NCI-H128 (cell line): ENCODE measurements around the gene CNGA2.

ENCODE experiments used
- DNase-seq: peaks from one replicate; lab custom pipeline; 2025; ENCODE audit not compliant: unreplicated experiment; lab: John Stamatoyannopoulos, UW

CNGA2 gene

DNA sequence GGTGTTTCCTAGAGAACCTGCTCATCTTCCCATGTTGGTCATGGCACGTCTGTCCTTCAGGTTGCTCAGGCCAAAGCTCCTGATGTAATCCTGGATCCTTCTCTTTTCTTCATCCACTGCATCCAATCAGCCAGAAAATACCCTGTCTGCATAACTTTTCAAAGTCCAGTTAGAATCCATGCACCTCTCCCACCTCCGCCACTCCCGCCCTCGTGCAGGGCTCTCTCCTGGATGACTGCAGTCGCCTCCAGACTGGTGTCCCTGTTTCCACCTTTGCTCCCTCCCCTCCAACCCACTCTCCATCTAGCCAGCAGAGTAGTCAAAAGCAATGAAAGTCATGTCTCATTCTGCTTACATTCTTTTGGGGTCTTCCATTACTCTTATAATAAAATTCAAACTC lies 16.0 kb downstream of the CNGA2 start:
- DNase-seq, result no peak

GRCh38 chrX:151752847-151753246 lies 18.3 kb downstream of the CNGA2 start:
- no peak for DNase-seq

DNA sequence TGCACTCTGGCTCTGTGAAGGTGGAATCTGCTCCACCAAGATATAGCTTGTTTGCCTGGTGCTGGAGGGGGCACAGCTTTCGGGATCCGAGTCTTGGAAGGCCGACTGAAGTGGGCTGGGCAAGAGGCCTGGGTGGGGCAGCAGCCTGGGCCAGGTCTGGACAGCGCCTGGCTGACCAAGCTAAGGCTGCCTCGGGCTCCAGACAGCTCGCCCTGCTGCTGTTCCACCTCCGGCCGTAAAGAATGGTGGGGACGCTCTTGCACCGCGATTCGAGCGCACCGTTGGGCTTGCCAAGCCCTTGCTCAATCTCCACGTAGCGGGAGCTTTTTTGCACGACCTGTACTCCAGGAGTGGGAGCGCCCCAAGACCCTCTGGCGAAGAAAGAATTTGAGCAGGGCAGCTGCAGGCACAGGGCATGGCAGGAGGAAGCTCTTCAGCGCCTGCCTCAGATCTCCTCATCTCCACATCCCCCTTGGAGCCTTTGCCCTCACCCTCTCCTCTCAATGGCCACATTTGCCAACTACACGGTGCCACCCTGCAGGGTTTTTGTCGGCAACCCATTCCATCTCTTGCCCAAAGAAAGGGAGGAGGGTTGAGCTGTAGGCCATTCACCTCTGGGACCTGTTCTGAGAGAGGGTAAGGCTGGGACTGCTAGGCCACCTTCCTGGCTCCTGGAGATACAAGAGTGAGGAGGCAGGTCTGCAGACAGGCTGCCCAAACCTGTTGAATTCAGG lies 18.9 kb downstream of the CNGA2 start:
- DNase-seq, result no peak

- no peak for DNase-seq
Measured at GRCh38 chrX:151754047-151754429, 19.5 kb downstream of the CNGA2 start.

GRCh38 chrX:151754641-151755215 lies 20.2 kb downstream of the CNGA2 start:
- no peak for DNase-seq

GRCh38 chrX:151759041-151759708 lies 24.6 kb downstream of the CNGA2 start:
- no peak for DNase-seq

GRCh38 chrX:151762802-151763201 lies 28.3 kb downstream of the CNGA2 start:
- DNase-seq, result no peak

GRCh38 chrX:151763711-151764110 lies 29.2 kb downstream of the CNGA2 start:
- no peak for DNase-seq

DNA sequence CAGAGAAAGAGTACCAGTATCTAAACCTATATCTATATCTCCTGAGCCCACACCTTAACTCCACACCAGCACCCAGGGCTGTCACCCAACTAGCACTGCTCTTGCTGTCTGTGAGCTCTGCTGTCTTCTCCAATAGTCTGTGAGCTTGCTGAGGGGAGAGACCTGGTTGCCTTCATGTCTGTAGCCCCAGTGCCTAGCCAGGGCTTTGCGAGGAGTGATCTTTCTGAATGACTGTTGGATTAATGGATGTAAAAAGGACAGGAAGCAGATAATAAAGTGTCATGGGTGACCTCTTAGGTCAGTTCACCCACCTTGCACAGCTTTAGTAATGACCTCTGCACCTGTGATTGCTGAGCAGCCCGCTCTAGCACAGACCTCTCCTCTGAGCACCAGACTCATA lies 30.5 kb downstream of the CNGA2 start:
- DNase-seq, result no peak

GRCh38 chrX:151771726-151772125 lies 37.2 kb downstream of the CNGA2 start:
- DNase-seq, result no peak

DNA sequence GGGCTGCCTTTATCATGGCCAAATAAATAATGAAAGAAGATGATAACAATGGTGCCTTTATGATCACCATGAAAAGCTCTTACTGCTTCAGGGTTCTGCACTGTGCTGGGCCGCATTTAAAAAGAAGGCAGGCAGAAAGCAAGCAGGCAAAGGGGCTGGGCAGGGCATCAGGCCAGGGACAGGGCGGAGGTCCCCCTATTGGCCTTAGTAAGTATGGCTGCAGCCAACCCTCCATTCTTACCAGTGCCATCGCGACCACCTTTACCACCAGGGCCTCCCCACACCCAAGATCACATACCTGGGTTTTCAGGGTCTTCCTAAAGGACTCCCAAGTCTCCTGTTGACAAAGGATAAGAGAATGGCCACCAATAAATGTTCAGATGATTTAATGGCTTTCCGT lies 38.9 kb downstream of the CNGA2 start:
- DNase-seq, result no peak

DNA sequence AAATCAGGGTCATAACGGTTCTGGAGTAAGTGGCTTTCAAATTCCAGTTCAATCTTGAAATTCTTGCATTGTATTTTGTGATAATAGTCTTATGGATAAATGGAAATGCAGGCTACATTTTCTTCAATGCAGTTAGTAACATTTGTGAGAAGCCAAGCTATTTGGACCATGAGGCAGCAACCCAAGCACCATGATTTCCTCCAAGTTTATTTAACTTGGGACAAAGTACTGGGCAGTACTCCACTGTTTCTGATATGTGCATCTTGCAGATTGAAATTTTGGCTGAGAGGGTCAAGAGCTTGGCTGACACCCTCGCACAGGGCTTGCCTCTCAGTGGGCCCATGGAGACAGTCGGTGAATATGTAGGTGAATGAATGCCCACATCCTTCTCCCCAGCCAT lies 39.9 kb downstream of the CNGA2 start:
- DNase-seq, result no peak

DNA sequence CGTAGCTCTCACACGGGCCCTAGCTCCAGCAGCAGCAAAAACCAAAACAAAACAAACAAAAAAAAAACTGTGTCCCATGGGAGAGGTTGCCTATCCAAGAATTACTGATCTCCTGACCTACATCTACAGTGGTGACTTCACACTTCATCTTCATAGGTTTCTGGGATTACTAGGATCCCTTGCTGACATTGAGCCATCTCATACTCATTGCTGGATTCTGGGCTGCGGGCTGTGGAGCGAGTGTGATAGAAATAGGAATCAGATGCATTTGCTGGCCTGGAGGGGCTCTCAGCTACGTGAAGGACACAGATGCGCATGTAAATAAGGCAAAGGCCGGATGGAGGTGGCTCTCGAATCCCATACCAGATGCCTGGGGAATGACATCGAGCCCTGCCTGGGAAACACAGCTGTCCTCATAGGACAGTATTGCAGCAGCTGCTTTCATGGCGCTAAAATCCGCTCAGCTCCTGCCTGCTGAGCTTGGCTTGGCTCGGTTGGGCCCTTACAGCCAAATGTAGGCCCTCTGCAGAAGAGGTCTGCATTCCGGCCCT lies 41.7 kb downstream of the CNGA2 start:
- no peak for DNase-seq

DNA sequence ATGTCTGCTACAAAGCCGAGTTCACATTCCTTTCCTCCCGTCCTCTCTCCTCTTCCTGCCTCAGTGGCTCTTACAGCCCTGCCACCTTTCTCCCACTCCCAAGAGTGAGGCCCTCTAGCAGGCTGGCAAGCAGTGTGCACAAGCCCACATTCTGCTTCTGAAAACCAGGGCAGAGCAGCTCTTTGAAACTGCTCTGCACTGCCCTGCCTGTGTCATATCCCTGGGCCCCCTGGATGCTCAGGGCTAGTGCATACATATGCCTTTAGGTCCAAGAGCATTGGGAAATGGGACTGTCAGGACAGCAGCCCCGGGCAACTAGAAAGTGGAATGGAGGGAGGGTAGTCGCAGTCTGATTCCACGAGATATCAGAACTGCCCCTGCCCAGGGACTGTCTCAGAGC lies 42.4 kb downstream of the CNGA2 start:
- DNase-seq, result no peak

DNA sequence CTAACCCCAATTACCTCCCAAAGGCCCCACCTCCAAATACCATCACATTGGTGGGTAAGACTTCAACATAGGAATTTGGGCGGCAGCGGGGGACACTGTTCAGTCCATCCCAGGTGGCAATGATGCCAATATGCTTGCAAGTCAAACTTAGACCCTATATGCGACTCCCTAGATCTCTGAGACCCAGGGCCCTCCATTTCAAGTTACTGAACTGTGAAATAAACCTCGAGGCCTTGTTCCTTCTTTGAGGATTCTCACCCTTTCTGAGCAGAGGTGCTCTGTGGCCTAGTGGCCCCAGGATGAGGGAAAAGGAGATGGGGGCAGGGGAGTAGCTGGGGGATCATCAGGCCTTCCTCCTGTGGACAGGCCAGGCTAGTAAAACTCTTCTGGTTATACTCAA lies 44.7 kb downstream of the CNGA2 start:
- no peak for DNase-seq

- no peak for DNase-seq
Measured at GRCh38 chrX:151780621-151781020, 46.1 kb downstream of the CNGA2 start.

- DNase-seq, result no peak
Measured at GRCh38 chrX:151789179-151789800, 54.7 kb downstream of the CNGA2 start.

DNA sequence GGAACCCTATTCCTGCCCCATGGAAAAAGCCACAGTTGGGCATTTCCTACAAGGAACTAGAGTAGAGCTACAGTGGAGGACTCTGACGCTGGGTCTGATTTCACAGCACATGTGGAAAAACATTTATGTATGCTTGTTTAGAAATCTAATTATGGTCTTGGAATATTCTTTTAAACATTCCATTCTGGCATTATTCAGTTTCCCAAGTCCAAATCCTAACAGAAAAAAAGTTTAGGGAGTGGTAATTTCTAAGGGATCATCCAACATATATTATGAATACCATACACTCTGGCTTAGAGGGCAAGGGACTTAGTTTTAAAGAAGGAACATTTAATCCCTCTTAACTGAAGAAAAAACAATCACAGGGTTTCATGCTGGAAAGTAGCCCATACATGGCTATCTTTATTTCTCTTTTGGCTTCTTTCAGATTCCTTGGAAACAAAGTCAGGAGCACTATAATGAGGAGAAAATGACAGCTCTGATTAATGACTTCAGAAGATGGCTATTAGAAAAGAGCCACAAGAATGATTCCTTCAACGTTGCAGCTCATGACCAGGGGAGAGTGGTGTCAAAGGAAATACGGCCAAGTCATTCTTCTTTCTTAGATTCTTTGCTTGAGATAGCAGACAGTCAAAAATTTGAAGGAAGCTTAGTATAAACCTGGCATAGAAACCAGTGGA lies 56.1 kb downstream of the CNGA2 start:
- no peak for DNase-seq

DNA sequence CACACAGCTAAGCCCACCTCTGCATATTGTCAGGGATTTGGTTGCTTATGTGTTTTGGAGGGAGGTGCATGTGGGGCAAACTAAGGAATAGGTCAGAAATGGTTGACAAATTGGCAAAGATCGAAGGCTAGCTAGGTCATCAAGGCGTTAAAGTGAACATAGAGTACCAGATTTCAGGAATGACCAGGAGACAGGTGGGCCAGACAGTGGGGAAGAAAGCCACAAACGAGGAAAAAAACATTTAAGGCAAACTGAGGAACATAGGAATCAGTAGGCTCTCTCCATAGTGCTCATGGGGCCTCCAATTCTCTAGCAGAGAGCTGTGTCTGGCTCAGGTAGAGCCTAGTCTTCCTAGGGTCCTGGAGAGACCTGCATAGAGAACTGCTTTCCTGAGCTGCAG lies 57.4 kb downstream of the CNGA2 start:
- DNase-seq, result no peak

DNA sequence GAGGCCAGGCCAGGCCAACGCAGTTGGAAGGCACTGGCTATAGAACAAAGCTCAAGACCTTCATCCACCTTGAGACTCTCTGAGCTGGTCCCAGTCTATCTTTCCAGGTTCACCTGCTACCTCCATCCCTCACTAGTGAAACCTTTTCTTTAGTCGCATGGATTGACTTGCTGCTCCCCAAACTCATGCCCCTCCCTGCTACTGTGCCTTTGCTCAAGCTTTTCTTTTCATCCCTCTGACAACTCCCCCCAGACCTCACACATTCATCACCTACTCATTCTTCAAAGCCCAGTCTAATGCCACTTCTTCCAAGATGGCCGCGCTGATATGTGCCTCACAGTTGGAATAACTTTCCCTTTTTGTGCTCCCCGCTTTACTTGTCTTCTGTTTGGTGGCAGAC lies 58.0 kb downstream of the CNGA2 start:
- DNase-seq, result no peak

GRCh38 chrX:151793886-151794285 lies 59.3 kb downstream of the CNGA2 start:
- no peak for DNase-seq
